ENCODE measurements around the gene ELAPOR2.

- TF ChIP-seq CTCF (IDR thresholded peaks at IDR 0.05), result no peak
- no peak for TF ChIP-seq POLR2A (IDR thresholded peaks at IDR 0.05)
Measured at GRCh38 chr7:87036985-87037384, 22.5 kb downstream of the ELAPOR2 start.
